NT2/D1 (cell line): Measurements from ENCODE around the gene ARHGEF16.

Experiments
- DNase-seq: peaks from one replicate; pipeline ENCODE4 v3.0.0-alpha.2; 2011; ENCODE audit warnings: low read depth, low spot score
- H3K27me3 ChIP-seq: 2 replicates; pipeline ENCODE4 v1.6.0; 2011; ENCODE audit warnings: mild to moderate bottlenecking; ENCODE audit not compliant: insufficient read length, insufficient read depth
- H3K36me3 ChIP-seq: 2 replicates; pipeline ENCODE4 v1.6.1; 2011; ENCODE audit warnings: mild to moderate bottlenecking, low read length, mixed read lengths; ENCODE audit not compliant: insufficient read depth, insufficient read length
- H3K4me1 ChIP-seq: 2 replicates; pipeline ENCODE4 v1.5.1; 2011; ENCODE audit not compliant: insufficient read depth, insufficient read length
- H3K4me3 ChIP-seq: 2 replicates; pipeline ENCODE4 v1.5.1; 2011; ENCODE audit warnings: low read depth; ENCODE audit not compliant: insufficient read length
- H3K9ac ChIP-seq: 2 replicates; pipeline ENCODE4 v1.6.0; 2011; ENCODE audit warnings: low read depth; ENCODE audit not compliant: insufficient read length
- H3K9me3 ChIP-seq: 2 replicates; pipeline ENCODE4 v1.5.1; 2011; ENCODE audit warnings: mild to moderate bottlenecking, low read length; ENCODE audit not compliant: insufficient read depth
- SUZ12 ChIP-seq: IDR thresholded peaks from 2 replicates; pipeline ENCODE4 v1.6.1; 2011; ENCODE audit not compliant: insufficient read length, insufficient read depth; ENCODE audit errors: extremely low read depth
- YY1 ChIP-seq: IDR thresholded peaks from 2 replicates; pipeline ENCODE4 v1.6.1; 2011; ENCODE audit not compliant: insufficient read length, insufficient read depth
- ZNF274 ChIP-seq: IDR thresholded peaks from 2 replicates; pipeline ENCODE4 v1.6.1; 2011; ENCODE audit warnings: mild to moderate bottlenecking, low read depth, low read length

ARHGEF16 gene

GRCh38 chr1:3492545-3493246, 38.2 kb downstream of the ARHGEF16 start:
- Histone ChIP-seq H3K9ac (no peak overlapping the region), H3K9me3 (no peaks in the 10 kb centered on the region), H3K36me3 (peaks cover 7% of the 10 kb centered on the region), H3K27me3 (no peaks in the 10 kb centered on the region), H3K4me1 (peaks cover 5% of the 10 kb centered on the region), H3K4me3 (no peak overlapping the region)
- TF ChIP-seq YY1 (no peak), SUZ12 (no peak), ZNF274 (no peak)
- DNase-seq = no peak

DNA sequence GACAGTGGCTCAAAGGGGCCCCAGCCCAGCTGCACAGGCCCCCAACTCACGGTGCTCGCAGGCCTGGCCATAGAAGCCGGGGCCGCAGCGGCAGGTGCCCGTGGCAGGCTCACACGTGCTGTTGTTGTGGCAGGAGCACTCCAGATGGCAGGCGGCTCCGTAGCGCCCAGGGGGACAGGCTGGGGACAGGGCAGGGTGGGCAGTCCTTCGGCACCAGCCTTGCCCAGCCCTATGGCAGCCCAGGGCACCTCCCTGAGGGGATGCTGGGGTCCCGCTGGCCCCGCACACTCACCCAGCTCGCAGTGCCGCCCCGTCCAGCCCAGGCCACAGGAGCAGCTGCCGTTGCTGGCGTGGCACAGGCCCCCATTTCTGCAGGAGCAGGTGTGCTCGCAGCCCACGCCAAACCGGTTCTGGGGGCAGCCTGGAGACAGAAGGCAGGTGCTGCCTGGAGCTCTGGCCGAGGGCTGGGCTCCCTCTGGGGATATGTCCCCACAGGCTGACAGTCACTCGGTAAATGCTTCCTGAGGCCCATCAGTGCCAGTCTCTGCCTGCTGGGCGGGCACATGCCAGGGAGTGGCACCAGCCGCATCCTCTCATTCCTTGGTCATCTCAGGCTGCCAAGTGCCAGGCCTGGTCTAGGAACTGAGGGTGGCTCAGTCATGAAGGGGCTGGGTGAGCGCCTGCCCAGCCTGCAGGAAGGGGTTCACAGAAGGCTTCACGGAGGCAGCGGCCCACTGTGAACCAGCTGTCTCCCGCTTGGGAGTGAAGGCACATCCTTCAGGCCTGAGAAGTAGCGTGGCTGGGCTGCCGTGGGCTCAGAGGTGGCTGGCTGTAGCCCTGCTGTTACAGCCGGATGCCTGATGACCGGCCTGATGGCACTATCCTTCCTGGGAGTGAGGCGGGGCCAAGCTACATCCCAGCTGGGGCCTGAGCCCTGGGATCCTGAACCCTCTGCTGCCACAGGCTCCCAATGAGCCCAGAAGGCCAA, 40.1 kb downstream of the ARHGEF16 start:
- H3K4me1 ChIP-seq = peaks cover 5% of the 10 kb centered on the region
- DNase-seq = no peak
- no peaks in the 10 kb centered on the region for H3K9me3 ChIP-seq
- H3K36me3 ChIP-seq = peaks cover 6% of the 10 kb centered on the region
- no peak for TF ChIP-seq SUZ12
- H3K4me3 ChIP-seq = no peak overlapping the region
- no peak overlapping the region for H3K9ac ChIP-seq
- H3K27me3 ChIP-seq = no peaks in the 10 kb centered on the region

GRCh38 chr1:3495776-3496745, 41.6 kb downstream of the ARHGEF16 start:
- H3K4me1 ChIP-seq = peaks cover 5% of the 10 kb centered on the region
- no peak overlapping the region for H3K4me3 ChIP-seq
- DNase-seq = no peak
- H3K9me3 ChIP-seq = no peaks in the 10 kb centered on the region
- H3K27me3 ChIP-seq = no peaks in the 10 kb centered on the region
- peaks cover 3% of the 10 kb centered on the region for H3K36me3 ChIP-seq
- TF ChIP-seq ZNF274 (no peak), SUZ12 (no peak), YY1 (no peak)
- H3K9ac ChIP-seq = no peak overlapping the region

DNA sequence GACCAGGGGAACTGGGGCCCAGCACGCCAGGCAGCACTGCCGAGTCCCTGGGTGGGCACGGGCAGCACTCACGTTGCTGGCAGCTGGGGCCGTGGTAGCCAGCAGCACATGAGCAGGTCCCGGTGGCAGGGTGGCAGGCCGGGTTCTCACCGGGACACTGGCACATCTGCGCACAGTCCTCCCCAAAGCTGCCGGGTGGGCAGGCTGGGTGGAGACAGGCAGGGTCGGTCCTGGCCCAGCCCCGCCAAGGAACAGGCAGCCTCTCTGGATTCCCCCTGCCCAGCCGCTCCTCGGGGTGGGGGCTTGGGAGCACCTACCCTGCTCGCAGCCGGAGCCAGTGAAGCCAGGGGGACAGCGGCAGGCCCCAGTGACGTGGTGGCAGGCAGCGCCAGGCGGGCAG, 42.5 kb downstream of the ARHGEF16 start:
- Histone ChIP-seq H3K4me3 (no peak overlapping the region), H3K27me3 (no peaks in the 10 kb centered on the region), H3K36me3 (peaks cover 3% of the 10 kb centered on the region), H3K9me3 (no peaks in the 10 kb centered on the region), H3K4me1 (peaks cover 2% of the 10 kb centered on the region), H3K9ac (no peak overlapping the region)
- no peak for TF ChIP-seq SUZ12
- TF ChIP-seq ZNF274 = no peak
- TF ChIP-seq YY1 = no peak
- no peak for DNase-seq

- Histone ChIP-seq H3K36me3 (peaks cover 3% of the 10 kb centered on the region), H3K9me3 (no peaks in the 10 kb centered on the region), H3K4me3 (no peak overlapping the region), H3K9ac (no peak overlapping the region), H3K4me1 (no peaks in the 10 kb centered on the region), H3K27me3 (no peaks in the 10 kb centered on the region)
- DNase-seq = no peak
- TF ChIP-seq ZNF274 (no peak), SUZ12 (no peak), YY1 (no peak)
Measured at GRCh38 chr1:3497521-3497920, 43.1 kb downstream of the ARHGEF16 start.

DNA sequence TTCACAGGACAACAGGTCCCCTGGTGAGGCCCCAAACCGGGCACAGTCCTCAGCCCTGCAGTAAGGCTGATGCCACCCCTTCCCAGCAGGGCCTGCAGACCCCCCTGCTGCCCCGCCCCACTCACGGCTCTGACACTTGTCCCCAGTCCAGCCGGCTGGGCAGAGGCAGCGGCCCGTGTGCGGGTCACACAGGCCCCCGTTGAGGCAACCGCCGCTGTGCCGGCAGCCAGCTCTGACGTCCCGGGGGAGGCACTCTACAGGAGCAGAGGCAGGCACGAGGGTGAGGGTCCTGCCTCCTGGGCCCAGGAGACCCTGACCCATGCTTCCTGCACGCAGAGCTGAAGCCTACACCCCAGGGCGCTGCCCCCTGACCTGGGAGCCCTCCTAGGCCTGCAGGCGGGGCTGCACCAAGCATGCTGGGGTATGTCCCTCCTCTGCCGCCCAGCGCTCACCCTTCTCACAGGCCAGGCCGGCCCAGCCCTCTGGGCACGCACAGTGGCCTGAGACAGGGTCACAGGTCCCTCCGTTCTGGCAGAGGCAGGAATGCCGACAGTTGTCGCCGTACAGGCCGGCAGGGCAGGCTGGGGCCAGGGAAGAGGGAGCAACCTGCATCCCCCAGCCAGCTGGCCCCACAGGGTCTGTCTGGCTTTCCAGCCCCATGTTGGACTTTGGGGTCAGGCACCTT, 43.9 kb downstream of the ARHGEF16 start:
- no peak for TF ChIP-seq SUZ12
- TF ChIP-seq YY1 = no peak
- TF ChIP-seq ZNF274 = no peak
- Histone ChIP-seq H3K9ac (no peak overlapping the region), H3K4me3 (no peak overlapping the region), H3K36me3 (peaks cover 3% of the 10 kb centered on the region), H3K4me1 (no peaks in the 10 kb centered on the region), H3K9me3 (no peaks in the 10 kb centered on the region), H3K27me3 (no peaks in the 10 kb centered on the region)
- no peak for DNase-seq

- DNase-seq = no peak
- H3K36me3 ChIP-seq = peaks cover 3% of the 10 kb centered on the region
- H3K27me3 ChIP-seq = no peaks in the 10 kb centered on the region
- no peak overlapping the region for H3K4me3 ChIP-seq
- no peaks in the 10 kb centered on the region for H3K4me1 ChIP-seq
- TF ChIP-seq YY1 = no peak
- no peak for TF ChIP-seq SUZ12
- no peak for TF ChIP-seq ZNF274
- H3K9ac ChIP-seq = no peak overlapping the region
- no peaks in the 10 kb centered on the region for H3K9me3 ChIP-seq
Measured at GRCh38 chr1:3498986-3499385, 44.5 kb downstream of the ARHGEF16 start.
